HCT116 (cell line): ENCODE results near the gene DENND5A. TPM values are rescaled to one million over a fixed set of nuclear protein-coding genes. Genes with fewer than 3 reads are reported as not detected.

Experiments used
- ATAC-seq: fragments of 200-7000 bp; cut with Tn5 transposase; 2 replicates; pipeline ENCODE4 v1.9.1; 2020; ENCODE audit warnings: mild to moderate bottlenecking, moderate library complexity
- BruUV-seq: library from RNA; stranded (reverse); fragments of 400-500 nt; replicated peaks from 2 replicates; lab custom pipeline; 2021; lab: Mats Ljungman, UMichigan
- CTCF ChIA-PET: fragments of 300-600 bp; sonication (Branson Sonifier 250); formaldehyde crosslinking; loops from one replicate; lab custom pipeline; 2021; ENCODE audit warnings: antibody characterized with exemption; lab: Charles Lee
- POLR2A ChIA-PET: fragments of 300-600, 350-600 bp; sonication (Branson Sonifier 250); formaldehyde crosslinking; loops from one replicate; lab custom pipeline; 2021; ENCODE audit warnings: antibody characterized with exemption; lab: Charles Lee
- RAD21 ChIA-PET, 2 experiments: fragments of 300-600 bp; sonication (Branson Sonifier 250); formaldehyde crosslinking; loops; one replicate each; lab custom pipeline; 2023; ENCODE audit warnings: low total read pairs in 2 of 2; ENCODE audit not compliant: uncharacterized antibody in 2 of 2, unreplicated experiment in 2 of 2, low non-redundant PET in 1 of 2; lab: Charles Lee
- DNase-seq: peaks from one replicate; pipeline ENCODE4 v3.0.0-alpha.2; 2010; ENCODE audit warnings: low read depth, low spot score
- H2AFZ ChIP-seq: fragments of 200-600 bp; shearing (Covaris generic), sonication (generic); 2 replicates; pipeline ENCODE4 v1.6.1; 2017; ENCODE audit warnings: low read depth, mixed run types, mixed read lengths, antibody characterized with exemption, low read length; ENCODE audit not compliant: poor library complexity, severe bottlenecking
- H3K27ac ChIP-seq: 2 replicates; pipeline ENCODE4 v1.5.1; 2012; ENCODE audit warnings: low read depth, low read length
- H3K27me3 ChIP-seq: fragments of 200-600 bp; sonication (generic); 2 replicates; pipeline ENCODE4 v1.6.1; 2016; ENCODE audit warnings: mixed run types, low read length, mixed read lengths; ENCODE audit not compliant: insufficient read depth
- H3K36me3 ChIP-seq, 2 experiments: fragments of 200-500 bp in 1 of 2; fragments of 200-600 bp in 1 of 2; sonication (Bioruptor generic) in 1 of 2; sonication (generic) in 1 of 2; 2 replicates each; pipeline versions ENCODE4 v1.5.1 to v1.6.1; 2014 to 2016; ENCODE audit warnings: low read length in 2 of 2, inconsistent platforms in 1 of 2, mixed read lengths in 1 of 2, mixed run types in 1 of 2; ENCODE audit not compliant: insufficient read depth in 2 of 2, control insufficient read depth in 1 of 2
- H3K4me1 ChIP-seq, 2 experiments: fragments of 200-600 bp in 1 of 2; sonication (generic) in 1 of 2; 2 replicates each; pipeline versions ENCODE4 v1.5.1 to v1.6.1; 2012 to 2017; ENCODE audit warnings: low read length in 2 of 2, inconsistent platforms in 1 of 2, mild to moderate bottlenecking in 1 of 2, mixed read lengths in 1 of 2, mixed run types in 1 of 2, moderate library complexity in 1 of 2; ENCODE audit not compliant: insufficient read depth in 2 of 2, control insufficient read depth in 1 of 2
- H3K4me2 ChIP-seq: fragments of 200-600 bp; sonication (generic); 2 replicates; pipeline ENCODE4 v1.6.1; 2017; ENCODE audit warnings: mixed run types, low read length, mixed read lengths
- H3K4me3 ChIP-seq, 2 experiments: fragments of 200-600 bp in 1 of 2; sonication (generic) in 1 of 2; replicated peaks in 1 of 2; 2 replicates each; pipeline ENCODE4 v1.5.1; 2011 to 2016; ENCODE audit warnings: low read length in 2 of 2, control low read depth in 1 of 2, low read depth in 1 of 2, mild to moderate bottlenecking in 1 of 2, mixed read lengths in 1 of 2, mixed run types in 1 of 2
- H3K79me2 ChIP-seq: fragments of 200-600 bp; sonication (generic); 2 replicates; pipeline ENCODE4 v1.6.1; 2017; ENCODE audit warnings: mild to moderate bottlenecking, mixed run types, low read length, moderate library complexity, mixed read lengths; ENCODE audit not compliant: insufficient read depth
- H3K9ac ChIP-seq: fragments of 200-600 bp; sonication (generic); 2 replicates; pipeline ENCODE4 v1.6.1; 2016; ENCODE audit warnings: low read length, mixed read lengths
- H3K9me2 ChIP-seq: fragments of 200-600 bp; sonication (generic), shearing (Covaris generic); 2 replicates; pipeline ENCODE4 v1.6.1; 2017; ENCODE audit warnings: mixed run types, mild to moderate bottlenecking, moderate library complexity; ENCODE audit not compliant: insufficient read depth
- H3K9me3 ChIP-seq, 2 experiments: fragments of 200-500 bp in 1 of 2; fragments of 200-600 bp in 1 of 2; sonication (Bioruptor generic) in 1 of 2; sonication (generic) in 1 of 2; 2 replicates each; pipeline ENCODE4 v1.6.1; 2014 to 2017; ENCODE audit warnings: low read length in 2 of 2, mixed read lengths in 2 of 2, inconsistent platforms in 1 of 2, low read depth in 1 of 2, mild to moderate bottlenecking in 1 of 2, mixed run types in 1 of 2, moderate library complexity in 1 of 2; ENCODE audit not compliant: control insufficient read depth in 1 of 2, insufficient read depth in 1 of 2
- H4K20me1 ChIP-seq: fragments of 200-600 bp; sonication (generic), shearing (Covaris generic); 2 replicates; pipeline ENCODE4 v1.6.1; 2017; ENCODE audit warnings: mixed run types, mild to moderate bottlenecking, moderate library complexity; ENCODE audit not compliant: insufficient read depth
- CBX3 ChIP-seq: IDR thresholded peaks from 2 replicates; pipeline ENCODE4 v1.6.1; 2012; ENCODE audit warnings: low read depth
- EGR1 ChIP-seq: IDR thresholded peaks from 2 replicates; pipeline ENCODE4 v1.6.1; 2012; ENCODE audit warnings: low read depth
- POLR2A ChIP-seq: IDR thresholded peaks from 2 replicates; pipeline ENCODE4 v1.7.0; 2011; ENCODE audit warnings: borderline replicate concordance; ENCODE audit not compliant: insufficient read depth, insufficient read length; ENCODE audit errors: extremely low read depth
- POLR2AphosphoS5 ChIP-seq: IDR thresholded peaks from 2 replicates; pipeline ENCODE4 v1.6.1; 2011; ENCODE audit warnings: mild to moderate bottlenecking, low read depth, low read length, moderate library complexity
- REST ChIP-seq: IDR thresholded peaks from 2 replicates; pipeline ENCODE4 v1.6.1; 2012; ENCODE audit warnings: low read depth
- SIN3A ChIP-seq: IDR thresholded peaks from 2 replicates; pipeline ENCODE4 v1.6.1; 2012; ENCODE audit warnings: low read depth
- ZFX ChIP-seq: fragments of 450-650 bp; IDR thresholded peaks from 2 replicates; pipeline ENCODE4 v1.6.1; 2017
- ZNF274 ChIP-seq: fragments of 200-500 bp; sonication (Bioruptor generic); IDR thresholded peaks from 2 replicates; pipeline ENCODE4 v1.6.1; 2014; ENCODE audit warnings: mild to moderate bottlenecking, low read depth, low read length, inconsistent platforms
- intact Hi-C: fragments of 100-400 bp; cut with micrococcal nuclease; formaldehyde crosslinking; loops from 2 replicates; pipeline ENCODE4 v1.10.0; 2022
- total RNA-seq: library from RNA; stranded (reverse); gene quantifications from one replicate; pipeline ENCODE4 v1.2.1, GENCODE V29; 2021; ENCODE audit not compliant: unreplicated experiment
- TF ChIP-seq, protein P1 (sequence below): IDR thresholded peaks from 2 replicates; pipeline ENCODE4 v1.6.1; 2012
- TF ChIP-seq, protein P2 (sequence below): IDR thresholded peaks from 2 replicates; pipeline ENCODE4 v1.6.1; 2012

Gene DENND5A
- total RNA-seq, 1 experiment from 2014 or later = 48.6 TPM

DNA sequence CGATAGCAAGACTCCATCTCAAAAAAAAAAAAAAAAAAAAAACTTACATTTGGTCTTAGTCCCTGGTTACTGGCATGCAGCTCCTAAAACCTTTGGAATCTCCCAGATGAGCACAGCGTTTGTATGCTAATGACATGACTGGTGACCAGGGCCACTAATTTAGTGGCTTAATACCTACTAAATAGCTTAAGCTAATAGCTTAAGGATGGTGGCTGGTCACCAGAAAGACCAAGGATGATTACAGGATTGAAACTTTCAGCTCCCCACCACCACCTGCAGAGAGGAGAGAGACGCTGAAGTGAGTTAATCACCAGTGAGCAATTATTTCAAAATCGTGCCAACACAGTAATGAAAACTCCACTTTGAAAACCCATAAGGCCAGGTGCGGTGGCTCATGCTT lies 37.1 kb downstream of the DENND5A start:
- no peak overlapping the region for H3K4me2 ChIP-seq
- no peak for TF ChIP-seq ZNF274
- TF ChIP-seq, protein P1, sequence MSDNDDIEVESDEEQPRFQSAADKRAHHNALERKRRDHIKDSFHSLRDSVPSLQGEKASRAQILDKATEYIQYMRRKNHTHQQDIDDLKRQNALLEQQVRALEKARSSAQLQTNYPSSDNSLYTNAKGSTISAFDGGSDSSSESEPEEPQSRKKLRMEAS = no peak
- no peak for TF ChIP-seq CBX3
- TF ChIP-seq, protein P2, sequence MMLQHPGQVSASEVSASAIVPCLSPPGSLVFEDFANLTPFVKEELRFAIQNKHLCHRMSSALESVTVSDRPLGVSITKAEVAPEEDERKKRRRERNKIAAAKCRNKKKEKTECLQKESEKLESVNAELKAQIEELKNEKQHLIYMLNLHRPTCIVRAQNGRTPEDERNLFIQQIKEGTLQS = no peak
- no peak for TF ChIP-seq POLR2AphosphoS5
- ATAC-seq (no peak), DNase-seq (no peak)
- 0 out of 2 replicates have a peak, but pooled peaks cover 6% of the 10 kb centered on the region for H4K20me1 ChIP-seq
- no peaks in the 10 kb centered on the region for H3K27me3 ChIP-seq
- H3K9ac ChIP-seq = no peak overlapping the region
- intact Hi-C loops = no loop called here
- H3K36me3 ChIP-seq = no peaks in the 10 kb centered on the region
- BruUV-seq = no TSS peak
- ChIA-PET CTCF (no interaction called here), POLR2A (no interaction called here), RAD21 (no interaction called here)
- peaks cover 77% of the 10 kb centered on the region for H3K79me2 ChIP-seq
- no peaks in the 10 kb centered on the region for H3K9me3 ChIP-seq
- H3K4me1 ChIP-seq = peaks cover 0 to 29% of the 10 kb centered on the region in 2 experiments; a peak in 2 of 4 replicates
- H3K4me3 ChIP-seq = no peak overlapping the region
- no peaks in the 10 kb centered on the region for H3K9me2 ChIP-seq
- no peak overlapping the region for H3K27ac ChIP-seq
- no peak overlapping the region for H2AFZ ChIP-seq

GRCh38 chr11:9225748-9226298 lies 39.3 kb downstream of the DENND5A start:
- Histone ChIP-seq H3K9me3 (no peaks in the 10 kb centered on the region), H2AFZ (no peak overlapping the region), H3K27ac (no peak overlapping the region), H3K9ac (no peak overlapping the region), H3K4me2 (no peak overlapping the region), H4K20me1 (0 out of 2 replicates have a peak, but pooled peaks cover 6% of the 10 kb centered on the region), H3K27me3 (no peaks in the 10 kb centered on the region), H3K9me2 (no peaks in the 10 kb centered on the region), H3K79me2 (peaks cover 77% of the 10 kb centered on the region), H3K4me1 (peaks cover 0 to 24% of the 10 kb centered on the region in 2 experiments; a peak in 2 of 4 replicates), H3K36me3 (no peaks in the 10 kb centered on the region), H3K4me3 (no peak overlapping the region)
- intact Hi-C loops = loop anchor here (1.0 kb wide), 1 partner anchor 34 kb away; no protein-coding TSS in a partner anchor
- CTCF ChIA-PET = no interaction called here
- POLR2A ChIA-PET = no interaction called here
- RAD21 ChIA-PET = no interaction called here
- TF ChIP-seq ZFX = no peak
- no peak for TF ChIP-seq SIN3A
- no peak for TF ChIP-seq EGR1
- TF ChIP-seq, protein P2 = no peak
- no peak for TF ChIP-seq ZNF274
- TF ChIP-seq REST = no peak
- no peak for TF ChIP-seq POLR2A
- ATAC-seq = no peak
- BruUV-seq = no TSS peak
- no peak for DNase-seq
